22Rv1 (cell line): ENCODE results near the gene ARHGEF17.

Experiments used
- H3K27ac ChIP-seq: fragments of 450-650 bp; 2 replicates; pipeline ENCODE4 v1.5.1; 2017
- CTCF ChIP-seq: fragments of 450-650 bp; IDR thresholded peaks from 2 replicates; pipeline ENCODE4 v1.5.1; 2017; ENCODE audit warnings: mild to moderate bottlenecking
- ZFX ChIP-seq: fragments of 450-650 bp; IDR thresholded peaks from 2 replicates; pipeline ENCODE4 v1.6.1; 2017; ENCODE audit warnings: antibody characterized with exemption, borderline replicate concordance

Gene ARHGEF17

GRCh38 chr11:73388265-73389133 lies 80.4 kb downstream of the ARHGEF17 start:
- TF ChIP-seq CTCF, result no peak
- no peak for TF ChIP-seq ZFX
- no peak overlapping the region for H3K27ac ChIP-seq

DNA sequence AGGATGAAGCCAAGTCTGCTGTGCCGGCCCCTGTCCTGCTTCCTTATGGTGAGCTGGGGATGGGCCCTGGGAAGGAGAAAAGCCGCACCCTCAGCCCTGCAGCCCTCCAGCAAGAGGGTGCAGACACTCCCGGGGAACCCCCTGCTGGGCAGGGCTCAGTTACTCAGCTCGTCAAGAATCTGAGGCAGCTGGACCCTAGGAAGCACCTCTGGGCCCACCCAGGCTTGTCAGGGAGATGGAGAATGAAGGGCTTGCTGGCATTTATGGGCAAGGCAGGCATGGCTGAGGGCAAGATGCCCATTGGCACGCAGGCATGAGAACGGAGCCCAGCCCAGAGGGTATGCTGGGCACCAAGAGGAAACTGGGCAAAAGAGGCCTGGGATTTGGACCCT lies 81.1 kb downstream of the ARHGEF17 start:
- H3K27ac ChIP-seq, result no peak overlapping the region

GRCh38 chr11:73389916-73390315 lies 81.8 kb downstream of the ARHGEF17 start:
- no peak overlapping the region for H3K27ac ChIP-seq
- TF ChIP-seq CTCF (no peak), ZFX (no peak)

More for the DNA sequence above, 81.1 kb downstream of the ARHGEF17 start:
- no peak for TF ChIP-seq CTCF
- TF ChIP-seq ZFX, result no peak

- TF ChIP-seq CTCF (no peak), ZFX (no peak)
- H3K27ac ChIP-seq, result no peak overlapping the region
Observed at GRCh38 chr11:73390601-73391565, 82.8 kb downstream of the ARHGEF17 start.

GRCh38 chr11:73391665-73392064 lies 83.6 kb downstream of the ARHGEF17 start:
- H3K27ac ChIP-seq, result no peak overlapping the region
- TF ChIP-seq ZFX, result no peak
- no peak for TF ChIP-seq CTCF

DNA sequence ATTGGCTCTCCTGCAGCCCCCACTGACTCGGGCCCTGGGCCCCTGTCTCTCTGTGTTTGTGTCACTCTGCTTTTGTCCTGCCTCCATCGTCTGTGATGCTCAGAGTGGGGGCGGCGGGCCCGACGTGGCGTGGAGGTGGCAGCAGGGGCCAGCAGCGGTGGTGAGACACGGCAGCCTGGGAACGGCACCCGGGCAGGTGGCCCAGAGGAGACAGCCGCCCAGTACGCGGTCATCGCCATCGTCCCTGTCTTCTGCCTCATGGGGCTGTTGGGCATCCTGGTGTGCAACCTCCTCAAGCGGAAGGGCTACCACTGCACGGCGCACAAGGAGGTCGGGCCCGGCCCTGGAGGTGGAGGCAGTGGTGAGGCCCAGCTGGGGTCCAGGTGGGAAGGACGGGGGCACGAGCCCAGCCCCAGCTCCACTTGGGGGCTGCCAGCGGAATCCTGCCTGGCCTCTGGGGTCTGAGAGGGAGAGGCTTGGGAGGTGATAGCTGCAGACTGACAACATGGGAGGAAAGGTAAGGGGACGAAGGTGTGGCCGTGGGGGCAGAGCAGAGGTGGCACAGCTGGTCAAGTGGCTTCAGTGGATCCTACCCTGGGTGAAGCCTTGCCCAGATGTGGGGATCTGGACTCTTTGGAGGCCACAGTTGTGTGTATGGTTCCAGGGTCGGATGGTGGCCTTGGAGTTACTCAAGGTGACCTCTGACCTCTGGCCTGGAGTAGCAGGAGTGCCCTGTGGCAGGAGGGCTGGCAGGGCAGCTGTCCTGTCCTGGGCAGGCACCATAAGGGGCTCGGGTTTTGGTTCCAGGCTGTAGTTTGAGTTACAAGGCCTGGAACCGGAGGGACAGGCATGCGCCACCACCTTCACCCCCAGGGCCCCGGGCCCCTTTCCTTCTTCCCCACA lies 84.3 kb downstream of the ARHGEF17 start:
- TF ChIP-seq ZFX, result no peak
- no peak for TF ChIP-seq CTCF

More for the DNA sequence above, 84.3 kb downstream of the ARHGEF17 start:
- H3K27ac ChIP-seq, result no peak overlapping the region
